Gastrocnemius medialis (tissue), 4 donors: Measurements from ENCODE around the gene SEPTIN5.

Experiments
- POLR2A ChIP-seq, 2 donors: fragments of 450-650 bp; IDR thresholded peaks; one replicate each; pipeline ENCODE4 v1.6.1; 2017; ENCODE audit warnings: antibody characterized with exemption in 2 of 2, mild to moderate bottlenecking in 2 of 2, moderate library complexity in 2 of 2
- TF ChIP-seq, protein P1 (sequence below), 5 experiments: fragments of 450-650 bp in 3 of 5; fragments of 200-600 bp in 2 of 5; sonication (generic) in 2 of 5; IDR thresholded peaks in 4 of 5; conservative IDR thresholded peaks in 1 of 5; 1 replicate in 4 of 5; 2 replicates in 1 of 5; pipeline ENCODE4 v1.5.1; 2016 to 2019; ENCODE audit warnings: antibody characterized with exemption in 5 of 5, mild to moderate bottlenecking in 3 of 5, moderate library complexity in 3 of 5

DNA sequence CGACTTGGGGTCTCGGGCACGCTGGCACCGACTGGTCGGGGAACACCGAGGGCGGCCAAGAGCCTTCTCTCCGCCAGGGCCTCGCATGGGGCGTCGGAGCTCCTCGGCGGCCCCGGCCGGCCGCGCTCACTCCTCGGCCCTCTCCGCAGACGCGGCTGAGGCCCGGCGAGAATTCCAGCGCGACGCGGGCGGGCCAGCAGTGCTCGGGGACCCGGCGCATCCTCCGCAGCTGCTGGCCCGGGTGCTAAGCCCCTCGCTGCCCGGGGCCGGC, 51.9 kb downstream of the SEPTIN5 start:
- TF ChIP-seq POLR2A (IDR thresholded peaks at IDR 0.05) = no peak
- TF ChIP-seq, protein P1, sequence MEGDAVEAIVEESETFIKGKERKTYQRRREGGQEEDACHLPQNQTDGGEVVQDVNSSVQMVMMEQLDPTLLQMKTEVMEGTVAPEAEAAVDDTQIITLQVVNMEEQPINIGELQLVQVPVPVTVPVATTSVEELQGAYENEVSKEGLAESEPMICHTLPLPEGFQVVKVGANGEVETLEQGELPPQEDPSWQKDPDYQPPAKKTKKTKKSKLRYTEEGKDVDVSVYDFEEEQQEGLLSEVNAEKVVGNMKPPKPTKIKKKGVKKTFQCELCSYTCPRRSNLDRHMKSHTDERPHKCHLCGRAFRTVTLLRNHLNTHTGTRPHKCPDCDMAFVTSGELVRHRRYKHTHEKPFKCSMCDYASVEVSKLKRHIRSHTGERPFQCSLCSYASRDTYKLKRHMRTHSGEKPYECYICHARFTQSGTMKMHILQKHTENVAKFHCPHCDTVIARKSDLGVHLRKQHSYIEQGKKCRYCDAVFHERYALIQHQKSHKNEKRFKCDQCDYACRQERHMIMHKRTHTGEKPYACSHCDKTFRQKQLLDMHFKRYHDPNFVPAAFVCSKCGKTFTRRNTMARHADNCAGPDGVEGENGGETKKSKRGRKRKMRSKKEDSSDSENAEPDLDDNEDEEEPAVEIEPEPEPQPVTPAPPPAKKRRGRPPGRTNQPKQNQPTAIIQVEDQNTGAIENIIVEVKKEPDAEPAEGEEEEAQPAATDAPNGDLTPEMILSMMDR (IDR thresholded peaks at IDR 0.05 in 4 of 5, conservative IDR thresholded peaks at IDR 0.05 in 1 of 5) = no peak
